Natural killer cell treated with Interleukin-12 subunit alpha and Interleukin-12 subunit beta and Interleukin-15 and Interleukin-18, amount 100 ng/mL, for 72 hours (primary cell): ENCODE measurements around the gene C1RL. TPM values are rescaled to one million over a fixed set of nuclear protein-coding genes. Genes with fewer than 3 reads are reported as not detected.
A peak's percentile ranks its signal among the peaks of the same experiment; 100 is the strongest.
"Not testable (repeated sequence)": the region's sequence is repeated elsewhere in the genome, so short reads cannot be mapped to it uniquely, and the experiment has no call there.

Experiments used
- ATAC-seq, 2 donors: fragments of 150-1000 bp; cut with Tn5 transposase in 1 of 2; sonication (Bioruptor Pico), chemical (Tn5 transposase) in 1 of 2; 2 replicates each; pipeline ENCODE4 v1.10.0; 2021
- DNase-seq: peaks from one replicate; pipeline ENCODE4 v3.0.0; 2022; ENCODE audit warnings: low spot score
- H3K27ac Mint-ChIP-seq, 2 donors: 1 replicate in 1 of 2; 2 replicates in 1 of 2; pipeline ENCODE4 v1.8.0; 2022; ENCODE audit warnings: mixed read lengths in 2 of 2, mild to moderate bottlenecking in 1 of 2, moderate library complexity in 1 of 2
- H3K27me3 Mint-ChIP-seq, 2 donors: 1 replicate in 1 of 2; 2 replicates in 1 of 2; pipeline ENCODE4 v1.8.0; 2022; ENCODE audit warnings: mixed read lengths in 2 of 2
- H3K36me3 Mint-ChIP-seq: one replicate; pipeline ENCODE4 v1.8.0; 2022; ENCODE audit warnings: mixed read lengths
- H3K4me1 Mint-ChIP-seq, 2 donors: 1 replicate in 1 of 2; 2 replicates in 1 of 2; pipeline ENCODE4 v1.8.0; 2022; ENCODE audit warnings: low read depth in 2 of 2, mixed read lengths in 2 of 2, mild to moderate bottlenecking in 1 of 2
- H3K4me3 Mint-ChIP-seq: one replicate; pipeline ENCODE4 v1.8.0; 2022; ENCODE audit warnings: mixed read lengths
- H3K9me3 Mint-ChIP-seq: 2 replicates; pipeline ENCODE4 v1.8.0; 2022; ENCODE audit warnings: mixed read lengths
- total RNA-seq, 2 donors: library from RNA; stranded (reverse); gene quantifications; one replicate each; pipeline ENCODE4 v1.2.3, GENCODE V29; 2022

C1RL gene
- total RNA-seq, 2 donors from 2014 or later, result 24.8 to 29.1 TPM

GRCh38 chr12:7116196-7116595, 7.2 kb upstream of the C1RL start:
- H3K36me3 Mint-ChIP-seq, result peaks cover 5% of the 10 kb centered on the region
- peaks cover 4 to 10% of the 10 kb centered on the region in 2 donors for H3K4me1 Mint-ChIP-seq
- no peak overlapping the region for H3K4me3 Mint-ChIP-seq
- H3K9me3 Mint-ChIP-seq, result no peaks in the 10 kb centered on the region
- DNase-seq (no peak), ATAC-seq (no peak)
- H3K27me3 Mint-ChIP-seq, result no peaks in the 10 kb centered on the region
- no peak overlapping the region for H3K27ac Mint-ChIP-seq

- Mint-ChIP-seq H3K4me1 (peaks cover 5 to 15% of the 10 kb centered on the region in 2 donors), H3K27ac (no peak overlapping the region), H3K4me3 (no peak overlapping the region), H3K27me3 (no peaks in the 10 kb centered on the region), H3K9me3 (no peaks in the 10 kb centered on the region), H3K36me3 (peaks cover 5% of the 10 kb centered on the region)
- no peak for DNase-seq
- ATAC-seq, result no peak
Measured at GRCh38 chr12:7114851-7115250, 5.8 kb upstream of the C1RL start.

GRCh38 chr12:7114008-7114407, 5.0 kb upstream of the C1RL start:
- H3K4me1 Mint-ChIP-seq, result peaks cover 11 to 22% of the 10 kb centered on the region in 2 donors
- H3K9me3 Mint-ChIP-seq, result no peaks in the 10 kb centered on the region
- H3K36me3 Mint-ChIP-seq, result peaks cover 5% of the 10 kb centered on the region
- H3K27ac Mint-ChIP-seq, result no peak overlapping the region
- no peak for ATAC-seq
- H3K4me3 Mint-ChIP-seq, result no peak overlapping the region
- H3K27me3 Mint-ChIP-seq, result no peaks in the 10 kb centered on the region
- no peak for DNase-seq

GRCh38 chr12:7113389-7113871, 4.4 kb upstream of the C1RL start:
- DNase-seq (no peak), ATAC-seq (peak in 1 of 2 donors; percentile 40)
- Mint-ChIP-seq H3K27ac (no peak overlapping the region), H3K4me1 (peaks cover 12 to 22% of the 10 kb centered on the region in 2 donors), H3K36me3 (peaks cover 5% of the 10 kb centered on the region), H3K4me3 (no peak overlapping the region), H3K9me3 (no peaks in the 10 kb centered on the region), H3K27me3 (no peaks in the 10 kb centered on the region)

GRCh38 chr12:7112041-7112440, 3.0 kb upstream of the C1RL start:
- Mint-ChIP-seq H3K36me3 (no peaks in the 10 kb centered on the region), H3K27ac (no peak overlapping the region), H3K4me1 (peaks cover 22 to 29% of the 10 kb centered on the region in 2 donors), H3K27me3 (no peaks in the 10 kb centered on the region), H3K9me3 (no peaks in the 10 kb centered on the region), H3K4me3 (no peak overlapping the region)
- DNase-seq (no peak), ATAC-seq (no peak)

- Mint-ChIP-seq H3K27ac (peak overlapping the region in 1 of 2 donors; percentile 93), H3K27me3 (no peaks in the 10 kb centered on the region), H3K36me3 (peaks cover 9% of the 10 kb centered on the region), H3K4me1 (peaks cover 29 to 37% of the 10 kb centered on the region in 2 donors), H3K4me3 (no peak overlapping the region), H3K9me3 (peaks cover 3% of the 10 kb centered on the region)
- no peak for DNase-seq
- no peak for ATAC-seq
Measured at GRCh38 chr12:7110661-7111060, 1.6 kb upstream of the C1RL start.

GRCh38 chr12:7109572-7109920, 532 bp upstream of the C1RL start:
- H3K4me1 Mint-ChIP-seq, result peaks cover 32 to 37% of the 10 kb centered on the region in 2 donors
- H3K9me3 Mint-ChIP-seq, result peaks cover 5% of the 10 kb centered on the region
- peaks cover 13% of the 10 kb centered on the region for H3K36me3 Mint-ChIP-seq
- H3K4me3 Mint-ChIP-seq, result peak overlapping the region; percentile 94
- H3K27ac Mint-ChIP-seq, result peak overlapping the region; percentile 88 to 93
- DNase-seq, result no peak
- ATAC-seq, result no peak
- H3K27me3 Mint-ChIP-seq, result no peaks in the 10 kb centered on the region

GRCh38 chr12:7108003-7108795, 815 bp downstream of the C1RL start:
- peak; percentile 94 to 98 for ATAC-seq
- peak; percentile 89 for DNase-seq
- Mint-ChIP-seq H3K4me1 (peaks cover 31 to 36% of the 10 kb centered on the region in 2 donors), H3K4me3 (peak overlapping the region; percentile 94), H3K36me3 (peaks cover 13% of the 10 kb centered on the region), H3K9me3 (peaks cover 5% of the 10 kb centered on the region), H3K27me3 (no peaks in the 10 kb centered on the region), H3K27ac (peak overlapping the region; percentile 88 to 93)

GRCh38 chr12:7107636-7108002, 1.4 kb downstream of the C1RL start:
- peaks cover 37 to 38% of the 10 kb centered on the region in 2 donors for H3K4me1 Mint-ChIP-seq
- ATAC-seq (peak in 1 of 2 donors; percentile 16), DNase-seq (no peak)
- H3K27ac Mint-ChIP-seq, result peak overlapping the region; percentile 88 to 93
- peak overlapping the region; percentile 94 for H3K4me3 Mint-ChIP-seq
- no peaks in the 10 kb centered on the region for H3K27me3 Mint-ChIP-seq
- peaks cover 5% of the 10 kb centered on the region for H3K9me3 Mint-ChIP-seq
- H3K36me3 Mint-ChIP-seq, result peaks cover 13% of the 10 kb centered on the region

GRCh38 chr12:7107181-7107580, 1.8 kb downstream of the C1RL start:
- not testable (repeated sequence) for H3K9me3 Mint-ChIP-seq
- peaks cover 41% of the 10 kb centered on the region in 2 donors for H3K4me1 Mint-ChIP-seq

GRCh38 chr12:7106082-7106481, 2.9 kb downstream of the C1RL start:
- DNase-seq, result no peak
- Mint-ChIP-seq H3K27ac (peak overlapping the region in 1 of 2 donors; percentile 14), H3K4me1 (peaks cover 41 to 42% of the 10 kb centered on the region in 2 donors), H3K4me3 (peak overlapping the region; percentile 45), H3K36me3 (peaks cover 13% of the 10 kb centered on the region), H3K27me3 (no peaks in the 10 kb centered on the region), H3K9me3 (peaks cover 5% of the 10 kb centered on the region)
- no peak for ATAC-seq

More at GRCh38 chr12:7107181-7107580, 1.8 kb downstream of the C1RL start:
- not testable (repeated sequence) for H3K27me3 Mint-ChIP-seq, ATAC-seq, DNase-seq, H3K4me3 Mint-ChIP-seq, H3K27ac Mint-ChIP-seq
- peaks cover 13% of the 10 kb centered on the region for H3K36me3 Mint-ChIP-seq

GRCh38 chr12:7103837-7104584, 5.0 kb downstream of the C1RL start:
- Mint-ChIP-seq H3K27me3 (no peaks in the 10 kb centered on the region), H3K36me3 (peaks cover 13% of the 10 kb centered on the region), H3K4me3 (no peak overlapping the region), H3K27ac (peak overlapping the region in 1 of 2 donors; percentile 15), H3K4me1 (peaks cover 28 to 35% of the 10 kb centered on the region in 2 donors), H3K9me3 (peaks cover 5% of the 10 kb centered on the region)
- DNase-seq (no peak), ATAC-seq (no peak)

GRCh38 chr12:7102582-7102981, 6.4 kb downstream of the C1RL start:
- Mint-ChIP-seq H3K4me1 (peaks cover 22 to 25% of the 10 kb centered on the region in 2 donors), H3K36me3 (peaks cover 13% of the 10 kb centered on the region), H3K4me3 (no peak overlapping the region), H3K27ac (peak overlapping the region in 1 of 2 donors; percentile 15), H3K9me3 (peaks cover 5% of the 10 kb centered on the region), H3K27me3 (no peaks in the 10 kb centered on the region)
- no peak for DNase-seq
- ATAC-seq, result no peak

- peaks cover 5% of the 10 kb centered on the region for H3K9me3 Mint-ChIP-seq
- peaks cover 20 to 24% of the 10 kb centered on the region in 2 donors for H3K4me1 Mint-ChIP-seq
- no peak overlapping the region for H3K4me3 Mint-ChIP-seq
- ATAC-seq (no peak), DNase-seq (no peak)
- no peak overlapping the region for H3K27ac Mint-ChIP-seq
- H3K36me3 Mint-ChIP-seq, result peaks cover 13% of the 10 kb centered on the region
- H3K27me3 Mint-ChIP-seq, result no peaks in the 10 kb centered on the region
Measured at GRCh38 chr12:7101694-7102131, 7.3 kb downstream of the C1RL start.
